Lung (tissue), 12 donors: ENCODE results near the gene MED12L. TPM values are rescaled to one million over a fixed set of nuclear protein-coding genes. Genes with fewer than 3 reads are reported as not detected.

Experiments used
- ATAC-seq: fragments of 200-7000 bp; cut with Tn5 transposase; one replicate; pipeline ENCODE4 v1.9.1; 2020; ENCODE audit warnings: moderate number of reproducible peaks; ENCODE audit not compliant: insufficient read depth, low FRiP score
- DNase-seq, 3 donors: peaks; one replicate each; pipeline ENCODE4 v3.0.0-alpha.2; 2013 to 2017
- H3K27ac ChIP-seq, 2 donors: one replicate each; pipeline ENCODE4 v1.5.1; 2013; ENCODE audit warnings: mild to moderate bottlenecking in 2 of 2, moderate library complexity in 2 of 2, control low read depth in 1 of 2, inconsistent platforms in 1 of 2, low read depth in 1 of 2, low read length in 1 of 2
- H3K27me3 ChIP-seq, 3 donors: one replicate each; pipeline ENCODE4 v1.5.1; 2013; ENCODE audit warnings: low read length in 2 of 3; ENCODE audit not compliant: control insufficient read depth in 3 of 3, insufficient read depth in 3 of 3
- H3K36me3 ChIP-seq, 4 donors: one replicate each; pipeline ENCODE4 v1.5.1; 2013; ENCODE audit warnings: low read length in 4 of 4, mild to moderate bottlenecking in 1 of 4, moderate library complexity in 1 of 4; ENCODE audit not compliant: control insufficient read depth in 4 of 4, insufficient read depth in 4 of 4
- H3K4me1 ChIP-seq, 5 donors: one replicate each; pipeline ENCODE4 v1.5.1; 2013; ENCODE audit warnings: low read length in 5 of 5, mild to moderate bottlenecking in 2 of 5, moderate library complexity in 1 of 5; ENCODE audit not compliant: control insufficient read depth in 5 of 5, insufficient read depth in 5 of 5
- H3K4me3 ChIP-seq: one replicate; pipeline ENCODE4 v1.5.1; 2013; ENCODE audit warnings: mild to moderate bottlenecking, control low read depth, moderate library complexity
- H3K9ac ChIP-seq, 2 donors: one replicate each; pipeline ENCODE4 v1.5.1; 2013; ENCODE audit warnings: low read length in 2 of 2, control low read depth in 1 of 2; ENCODE audit not compliant: insufficient read depth in 1 of 2
- H3K9me3 ChIP-seq, 4 donors: one replicate each; pipeline ENCODE4 v1.5.1; 2013; ENCODE audit warnings: low read length in 3 of 4, mild to moderate bottlenecking in 1 of 4, moderate library complexity in 1 of 4; ENCODE audit not compliant: control insufficient read depth in 4 of 4, insufficient read depth in 3 of 4
- CTCF ChIP-seq: IDR thresholded peaks from 2 replicates; pipeline ENCODE4 v1.5.1; 2012; ENCODE audit warnings: mild to moderate bottlenecking; ENCODE audit errors: control extremely low read depth, extremely low read depth
- WGBS, 2 donors: extraction: QIAGEN DNeasy Blood & Tissue Kit; methylation state at CpG; one replicate each; pipeline ENCODE4 v1.1.7; 2013; 5-methylcytosine and 5-hydroxymethylcytosine counted together
- polyA plus RNA-seq, 2 donors: library from polyadenylated mRNA; stranded (reverse); fragments of 200-250 nt; gene quantifications; one replicate each; pipeline ENCODE4 v1.2.1, GENCODE V29; 2013
- total RNA-seq, 2 donors: library from RNA; depleted of rRNA in 1 of 2; stranded (reverse); fragments of >200 nt in 1 of 2; gene quantifications; one replicate each; pipeline ENCODE4 v1.2.1, GENCODE V29; 2014 to 2021
- donor health status: control.
- donor health status: control.
- donor health status: Bipolar disorder and iron deficiency.
- donor health status: healthy.
- donor health status: DM: yes; HTN: yes; CAD: no.

Gene MED12L
- total and polyA plus RNA-seq, 4 donors = 0.02 to 0.82 (median 0.30) TPM

- no peaks in the 10 kb centered on the region for H3K27me3 ChIP-seq
- H3K4me1 ChIP-seq = peaks cover 0 to 7% (median 0%) of the 10 kb centered on the region in 5 donors
- H3K36me3 ChIP-seq = no peaks in the 10 kb centered on the region
- H3K9me3 ChIP-seq = no peaks in the 10 kb centered on the region
- TF ChIP-seq CTCF = no peak
- no peak overlapping the region for H3K9ac ChIP-seq
- ATAC-seq (no peak), DNase-seq (no peak)
- no peak overlapping the region for H3K27ac ChIP-seq
- WGBS, 2 donors = 65 to 74% methylated on average over 4 of the region's 4 CpGs
- H3K4me3 ChIP-seq = no peak overlapping the region
Observed at GRCh38 chr3:151283387-151283786, 197.9 kb downstream of the MED12L start.

- Histone ChIP-seq H3K36me3 (no peaks in the 10 kb centered on the region), H3K9me3 (no peaks in the 10 kb centered on the region), H3K27me3 (no peaks in the 10 kb centered on the region), H3K4me1 (peaks cover 0 to 7% (median 0%) of the 10 kb centered on the region in 5 donors), H3K9ac (no peak overlapping the region), H3K27ac (no peak overlapping the region), H3K4me3 (no peak overlapping the region)
- DNase-seq = peak in 1 of 3 donors; percentile 53
- no peak for ATAC-seq
- TF ChIP-seq CTCF = no peak
- 29 to 31% methylated on average over 5 of the region's 5 CpGs for WGBS, 2 donors
Observed at GRCh38 chr3:151283907-151284461, 198.5 kb downstream of the MED12L start.

GRCh38 chr3:151285940-151286339, 200.5 kb downstream of the MED12L start:
- ATAC-seq = no peak
- Histone ChIP-seq H3K9me3 (no peaks in the 10 kb centered on the region), H3K36me3 (no peaks in the 10 kb centered on the region), H3K4me3 (no peak overlapping the region), H3K27me3 (no peaks in the 10 kb centered on the region), H3K9ac (no peak overlapping the region), H3K27ac (no peak overlapping the region), H3K4me1 (peaks cover 0 to 7% (median 0%) of the 10 kb centered on the region in 5 donors)
- no peak for DNase-seq
- WGBS, 2 donors = 76 to 78% methylated on average over 1 of the region's 1 CpG
- no peak for TF ChIP-seq CTCF

- no peaks in the 10 kb centered on the region for H3K9me3 ChIP-seq
- no peaks in the 10 kb centered on the region for H3K27me3 ChIP-seq
- H3K9ac ChIP-seq = no peak overlapping the region
- no peaks in the 10 kb centered on the region for H3K36me3 ChIP-seq
- H3K27ac ChIP-seq = no peak overlapping the region
- H3K4me1 ChIP-seq = peaks cover 0 to 1% (median 0%) of the 10 kb centered on the region in 5 donors
- ATAC-seq = no peak
- no peak overlapping the region for H3K4me3 ChIP-seq
- TF ChIP-seq CTCF = no peak
- WGBS, 2 donors = 34 to 36% methylated on average over 3 of the region's 3 CpGs
- no peak for DNase-seq
Observed at GRCh38 chr3:151289445-151289844, 204.0 kb downstream of the MED12L start.
